ENCODE data around the gene TSPAN1.
"Not testable (repeated sequence)": the region's sequence is repeated elsewhere in the genome, so short reads cannot be mapped to it uniquely, and the experiment has no call there.

The TSPAN1 gene

DNA sequence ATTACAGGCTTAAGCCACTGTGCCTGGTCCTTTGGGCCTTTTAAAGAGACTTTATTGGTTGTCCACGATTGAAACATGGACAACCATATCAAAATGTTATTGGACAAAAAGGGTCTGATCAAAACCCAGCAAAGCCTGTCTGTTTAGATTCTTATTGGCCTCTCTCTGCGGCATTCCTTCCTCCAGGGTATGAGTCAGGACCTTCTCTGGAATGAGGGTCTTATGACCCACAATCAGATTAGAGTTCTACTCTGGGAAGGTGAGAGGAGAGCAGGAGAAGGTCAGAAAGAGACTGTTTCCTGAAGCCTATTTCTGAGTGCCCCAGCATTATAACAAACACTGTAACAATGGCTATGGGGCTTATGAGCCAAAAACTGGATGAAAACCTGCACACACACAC is 36.2 kb downstream of the TSPAN1 start:
- Histone ChIP-seq H4K20me1 (no peaks in the 10 kb centered on the region), H3K27me3 (no peaks in the 10 kb centered on the region), H3K36me3 (no peaks in the 10 kb centered on the region), H3K4me2 (no peak overlapping the region), H3K9me3 (replicated peaks in 1 of 11) (peaks cover 0 to 8% (median 0%) of the 10 kb centered on the region in 11 experiments; a peak in 3 of 22 replicates), H3K27ac (no peak overlapping the region), H3K4me3 (no peak overlapping the region), H3K9ac (no peak overlapping the region), H3K4me1 (peaks cover 0 to 12% (median 7%) of the 10 kb centered on the region in 10 experiments; a peak in 15 of 20 replicates)
- TF ChIP-seq Cebpa-rat (IDR thresholded peaks at IDR 0.05), result no peak

GRCh38 chr1:46215504-46215903 is 40.6 kb downstream of the TSPAN1 start:
- peaks cover 0 to 5% (median 0%) of the 10 kb centered on the region in 10 experiments; a peak in 1 of 20 replicates for H3K4me1 ChIP-seq
- no peaks in the 10 kb centered on the region for H3K36me3 ChIP-seq
- H3K4me3 ChIP-seq, result no peak overlapping the region
- peaks cover 0 to 8% (median 0%) of the 10 kb centered on the region in 11 experiments; a peak in 3 of 22 replicates for H3K9me3 ChIP-seq (replicated peaks in 1 of 11)
- H3K27ac ChIP-seq, result no peak overlapping the region
- TF ChIP-seq Cebpa-rat (IDR thresholded peaks at IDR 0.05), result no peak
- H3K4me2 ChIP-seq, result no peak overlapping the region
- H3K9ac ChIP-seq, result no peak overlapping the region
- H4K20me1 ChIP-seq, result no peaks in the 10 kb centered on the region
- H3K27me3 ChIP-seq, result no peaks in the 10 kb centered on the region

DNA sequence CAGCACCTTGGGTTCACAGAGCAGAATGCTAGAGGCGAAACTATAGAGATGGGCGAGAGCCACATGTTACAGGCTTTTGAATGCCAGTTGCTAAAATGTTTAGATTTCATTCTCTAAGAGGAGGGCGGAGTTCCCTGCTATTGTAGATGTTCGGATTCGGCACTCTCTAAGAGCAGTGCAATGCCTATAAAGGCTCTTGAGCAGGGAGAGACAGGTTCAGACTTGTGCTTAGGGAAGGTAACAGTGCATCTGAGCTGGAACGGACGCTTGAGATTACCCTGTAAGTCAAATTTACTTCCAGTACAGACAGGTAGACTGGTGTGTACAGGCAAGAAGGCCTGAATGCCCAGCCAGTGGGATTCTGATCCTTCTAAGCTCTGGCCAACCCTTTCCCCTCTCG is 43.6 kb downstream of the TSPAN1 start:
- H3K27ac ChIP-seq, result no peak overlapping the region
- H3K27me3 ChIP-seq, result no peaks in the 10 kb centered on the region
- H4K20me1 ChIP-seq, result no peaks in the 10 kb centered on the region
- H3K9ac ChIP-seq, result no peak overlapping the region
- peaks cover 0 to 8% (median 0%) of the 10 kb centered on the region in 11 experiments; a peak in 3 of 22 replicates for H3K9me3 ChIP-seq (replicated peaks in 1 of 11)
- TF ChIP-seq Cebpa-rat (IDR thresholded peaks at IDR 0.05), result no peak
- peaks cover 0 to 5% (median 0%) of the 10 kb centered on the region in 10 experiments; a peak in 2 of 20 replicates for H3K4me1 ChIP-seq
- no peak overlapping the region for H3K4me3 ChIP-seq
- no peaks in the 10 kb centered on the region for H3K36me3 ChIP-seq
- H3K4me2 ChIP-seq, result no peak overlapping the region

DNA sequence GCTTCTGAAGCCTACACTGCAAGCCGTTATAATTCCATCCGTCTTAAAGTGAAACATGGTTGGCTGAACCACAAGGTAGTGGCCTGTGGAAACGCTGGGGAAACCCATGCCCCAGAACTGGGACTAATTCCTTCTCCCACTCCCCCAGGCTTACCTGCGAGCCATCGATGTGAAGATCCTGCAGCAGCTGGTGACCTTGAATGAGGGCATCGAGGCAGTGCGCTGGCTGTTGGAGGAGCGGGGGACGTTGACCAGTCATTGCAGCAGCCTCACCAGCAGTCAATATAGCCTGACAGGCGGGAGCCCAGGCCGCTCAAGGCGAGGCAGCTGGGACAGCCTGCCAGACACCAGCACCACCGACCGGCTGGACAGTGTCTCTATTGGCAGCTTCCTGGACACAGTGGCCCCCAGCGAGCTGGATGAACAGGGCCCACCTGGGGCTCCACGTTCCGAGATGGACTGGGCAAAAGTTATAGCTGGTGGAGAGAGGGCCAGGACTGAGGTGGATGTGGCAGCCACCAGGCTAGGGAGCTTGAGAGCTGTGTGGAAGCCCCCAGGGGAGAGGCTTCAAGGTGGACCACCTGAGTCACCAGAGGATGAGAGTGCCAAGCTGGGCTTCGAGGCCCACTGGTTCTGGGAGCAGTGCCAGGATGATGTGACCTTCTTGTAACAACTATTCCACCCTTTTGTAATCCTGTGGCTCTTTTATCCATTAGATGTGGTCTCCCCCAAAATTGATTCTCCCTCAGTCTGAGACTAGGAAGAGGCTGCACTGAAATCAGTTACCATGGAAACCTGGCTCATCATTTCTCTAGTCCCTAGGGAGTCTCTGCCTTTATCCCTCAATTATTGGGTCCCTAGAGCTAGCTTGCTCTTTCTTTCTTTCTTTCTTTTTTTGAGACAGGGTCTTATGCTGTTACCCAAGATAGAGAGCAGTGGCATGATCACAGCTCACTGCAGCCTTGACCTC is 44.9 kb downstream of the TSPAN1 start:
- Histone ChIP-seq H3K9ac (no peak overlapping the region), H3K36me3 (no peaks in the 10 kb centered on the region), H3K27me3 (no peaks in the 10 kb centered on the region), H4K20me1 (no peaks in the 10 kb centered on the region), H3K9me3 (replicated peaks in 1 of 11) (peaks cover 0 to 8% (median 0%) of the 10 kb centered on the region in 11 experiments; a peak in 3 of 22 replicates), H3K4me1 (peaks cover 0 to 5% (median 0%) of the 10 kb centered on the region in 10 experiments; a peak in 2 of 20 replicates), H3K4me3 (no peak overlapping the region), H3K27ac (no peak overlapping the region), H3K4me2 (no peak overlapping the region)
- TF ChIP-seq Cebpa-rat (IDR thresholded peaks at IDR 0.05), result no peak

DNA sequence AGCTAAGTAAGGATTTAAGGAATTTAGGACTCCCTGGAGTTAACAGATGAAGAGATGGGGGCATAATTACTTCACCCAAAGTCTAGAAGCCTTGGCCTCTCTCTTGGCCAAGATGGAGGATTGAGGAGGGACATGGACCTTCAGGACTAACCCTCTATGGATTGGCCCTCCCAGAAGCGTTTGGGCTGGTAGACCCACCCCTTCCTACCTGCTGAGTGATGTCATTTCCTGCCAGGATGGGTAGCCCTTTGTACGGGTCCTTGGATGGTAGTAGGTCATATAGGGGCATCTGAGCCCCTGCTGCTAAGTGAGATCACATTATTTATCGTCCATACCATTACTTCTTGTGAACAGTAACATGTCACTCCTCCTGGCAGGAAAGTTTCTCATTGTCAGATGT is 45.9 kb downstream of the TSPAN1 start:
- H3K27ac ChIP-seq, result no peak overlapping the region
- H3K4me3 ChIP-seq, result no peak overlapping the region
- no peaks in the 10 kb centered on the region for H3K36me3 ChIP-seq
- no peak overlapping the region for H3K9ac ChIP-seq
- peaks cover 0 to 5% (median 0%) of the 10 kb centered on the region in 10 experiments; a peak in 2 of 20 replicates for H3K4me1 ChIP-seq
- no peak overlapping the region for H3K4me2 ChIP-seq
- H4K20me1 ChIP-seq, result no peaks in the 10 kb centered on the region
- TF ChIP-seq Cebpa-rat (IDR thresholded peaks at IDR 0.05), result no peak
- no peaks in the 10 kb centered on the region for H3K27me3 ChIP-seq
- H3K9me3 ChIP-seq (replicated peaks in 1 of 11), result peaks cover 0 to 2% (median 0%) of the 10 kb centered on the region in 11 experiments; a peak in 1 of 22 replicates

- H3K4me2 ChIP-seq, result no peak overlapping the region
- TF ChIP-seq Cebpa-rat (IDR thresholded peaks at IDR 0.05), result no peak
- no peaks in the 10 kb centered on the region for H3K27me3 ChIP-seq
- H3K9me3 ChIP-seq (replicated peaks in 1 of 11), result no peaks in the 10 kb centered on the region
- H3K4me1 ChIP-seq, result peaks cover 0 to 5% (median 0%) of the 10 kb centered on the region in 10 experiments; a peak in 2 of 20 replicates
- no peaks in the 10 kb centered on the region for H3K36me3 ChIP-seq
- H3K4me3 ChIP-seq, result no peak overlapping the region
- no peaks in the 10 kb centered on the region for H4K20me1 ChIP-seq
- no peak overlapping the region for H3K9ac ChIP-seq
- no peak overlapping the region for H3K27ac ChIP-seq
Observed at GRCh38 chr1:46221749-46222148, 46.9 kb downstream of the TSPAN1 start.

DNA sequence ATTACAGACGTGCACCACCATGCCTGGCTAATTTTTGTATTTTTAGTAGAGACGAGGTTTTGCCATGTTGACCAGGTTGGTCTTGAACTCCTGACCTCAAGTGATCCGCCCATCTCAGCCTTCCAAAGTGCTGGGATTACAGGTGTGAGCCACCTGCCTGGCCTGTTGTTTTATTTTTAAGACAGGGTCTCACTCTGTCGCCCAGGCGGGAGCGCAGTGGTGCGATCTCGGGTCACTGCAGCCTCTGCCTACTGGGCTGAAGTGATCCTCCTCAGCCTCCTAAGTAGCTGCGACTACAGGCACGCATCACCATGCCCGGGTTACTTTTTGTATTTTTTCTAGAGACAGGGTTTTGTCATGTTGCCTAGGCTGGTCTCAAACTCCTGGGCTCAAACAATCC is 48.2 kb downstream of the TSPAN1 start:
- H3K4me3 ChIP-seq; H3K4me1 ChIP-seq; H3K4me2 ChIP-seq; H3K27me3 ChIP-seq; H3K9ac ChIP-seq; H3K27ac ChIP-seq; H4K20me1 ChIP-seq; H3K36me3 ChIP-seq; H3K9me3 ChIP-seq (replicated peaks in 1 of 11): not testable (repeated sequence)

- no peaks in the 10 kb centered on the region for H3K36me3 ChIP-seq
- H3K27me3 ChIP-seq, result no peaks in the 10 kb centered on the region
- peaks cover 0 to 5% (median 0%) of the 10 kb centered on the region in 10 experiments; a peak in 2 of 20 replicates for H3K4me1 ChIP-seq
- H4K20me1 ChIP-seq, result no peaks in the 10 kb centered on the region
- H3K9me3 ChIP-seq (replicated peaks in 1 of 11), result no peaks in the 10 kb centered on the region
- TF ChIP-seq Cebpa-rat (IDR thresholded peaks at IDR 0.05), result no peak
- H3K9ac ChIP-seq, result no peak overlapping the region
- H3K4me2 ChIP-seq, result no peak overlapping the region
- H3K27ac ChIP-seq, result no peak overlapping the region
- H3K4me3 ChIP-seq, result no peak overlapping the region
Observed at GRCh38 chr1:46223472-46223943, 48.6 kb downstream of the TSPAN1 start.

- Histone ChIP-seq H3K27ac (no peak overlapping the region), H3K4me1 (peaks cover 0 to 5% (median 0%) of the 10 kb centered on the region in 10 experiments; a peak in 2 of 20 replicates), H3K4me2 (no peak overlapping the region), H3K36me3 (no peaks in the 10 kb centered on the region), H3K4me3 (no peak overlapping the region), H3K9ac (no peak overlapping the region), H3K9me3 (replicated peaks in 1 of 11) (no peaks in the 10 kb centered on the region), H3K27me3 (no peaks in the 10 kb centered on the region), H4K20me1 (no peaks in the 10 kb centered on the region)
- no peak for TF ChIP-seq Cebpa-rat (IDR thresholded peaks at IDR 0.05)
Observed at GRCh38 chr1:46224966-46225365, 50.1 kb downstream of the TSPAN1 start.

DNA sequence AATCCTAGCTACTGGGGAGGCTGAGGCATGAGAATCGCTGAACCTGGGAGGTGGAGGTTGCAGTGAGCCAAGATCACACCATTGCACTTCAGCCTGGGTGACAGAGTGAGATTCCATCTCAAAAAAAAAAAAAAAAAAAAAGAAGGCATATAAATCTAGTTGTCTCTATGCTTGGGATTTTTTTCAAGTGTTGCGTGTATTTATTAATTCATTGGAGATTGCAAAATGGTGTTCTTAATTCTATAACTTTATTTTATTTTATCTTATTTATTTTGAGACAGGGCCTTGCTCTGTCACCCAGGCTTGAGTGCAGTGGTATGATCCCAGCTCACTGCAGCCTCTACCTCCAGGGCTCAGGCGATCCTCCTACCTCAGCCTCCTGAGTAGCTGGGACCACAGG is 56.3 kb downstream of the TSPAN1 start:
- H3K4me1 ChIP-seq, result peaks cover 0 to 10% (median 0%) of the 10 kb centered on the region in 10 experiments; a peak in 5 of 20 replicates
- not testable (repeated sequence) for H3K4me3 ChIP-seq; H3K27me3 ChIP-seq; H3K9me3 ChIP-seq (replicated peaks in 1 of 11); H3K27ac ChIP-seq; H3K36me3 ChIP-seq; H3K4me2 ChIP-seq; H3K9ac ChIP-seq; H4K20me1 ChIP-seq

Measured in BLaER1 treated with 17β-estradiol and CSF1 and Interleukin-3, amounts not matched to agents 10 nM and 100 nM (cell line).